A549 (cell line): ENCODE results near the gene BOD1L1. TPM values are rescaled to one million over a fixed set of nuclear protein-coding genes. Genes with fewer than 3 reads are reported as not detected.

ENCODE experiments used
- ATAC-seq, 2 experiments: fragments of 200-7000 bp in 1 of 2; fragments of >200 bp in 1 of 2; cut with Nextera tagmentation in 1 of 2; cut with Tn5 transposase in 1 of 2; 3 replicates each; pipeline versions ENCODE4 v1.8.0 to v1.9.1; 2018 to 2020; ENCODE audit warnings: mild to moderate bottlenecking in 1 of 2, moderate library complexity in 1 of 2
- CTCF ChIA-PET: fragments of 300-600 bp; sonication (Branson Sonifier 250); formaldehyde crosslinking; extraction: SDS; loops from one replicate; lab custom pipeline; 2021; ENCODE audit warnings: antibody characterized with exemption, inconsistent platforms; lab: Yijun Ruan, JAX
- POLR2A ChIA-PET: fragments of 350-600 bp; formaldehyde crosslinking; extraction: SDS; loops from one replicate; lab custom pipeline; 2021; ENCODE audit warnings: antibody characterized with exemption, inconsistent platforms; lab: Yijun Ruan, JAX
- DNase-seq, 2 experiments: peaks; one replicate each; pipeline versions ENCODE4 v3.0.0 to v3.0.0-alpha.2; 2011 to 2016; ENCODE audit warnings: low read depth in 1 of 2, low spot score in 1 of 2
- FAIRE-seq: peaks from 2 replicates; lab custom pipeline; 2011; peaks lifted over from hg19 to GRCh38; lab: Jason Lieb, UNC
- H3K27ac ChIP-seq, 2 experiments: fragments of >200 bp; sonication (Bioruptor Twin); formaldehyde crosslinking; 3 replicates each; pipeline ENCODE4 v1.5.1; 2016 to 2017
- H3K4me1 ChIP-seq: fragments of >200 bp; sonication (Bioruptor Twin); formaldehyde crosslinking; 3 replicates; pipeline ENCODE4 v1.6.1; 2016
- H3K4me2 ChIP-seq: fragments of >200 bp; sonication (Bioruptor Twin); formaldehyde crosslinking; 3 replicates; pipeline ENCODE4 v1.6.1; 2016
- H3K4me3 ChIP-seq: fragments of >200 bp; sonication (Bioruptor Twin); formaldehyde crosslinking; 3 replicates; pipeline ENCODE4 v1.5.1; 2016
- H3K9me3 ChIP-seq: fragments of >200 bp; sonication (Bioruptor Twin); formaldehyde crosslinking; 3 replicates; pipeline ENCODE4 v1.6.1; 2016
- CHD2 ChIP-seq: fragments of 150-350 bp; IDR thresholded peaks from 2 replicates; pipeline ENCODE4 v1.6.1; 2014; ENCODE audit warnings: low read length; ENCODE audit not compliant: partially characterized antibody
- CTCF ChIP-seq: fragments of >200 bp; sonication (Bioruptor Twin); formaldehyde crosslinking; IDR thresholded peaks from 3 replicates; pipeline ENCODE4 v1.5.1; 2016
- FOSB ChIP-seq: fragments of 250-450 bp; sonication (Bioruptor Pico); IDR thresholded peaks from 2 replicates; pipeline ENCODE4 v1.5.0; 2020; ENCODE audit warnings: mild to moderate bottlenecking, moderate library complexity
- FOXS1 ChIP-seq: fragments of 250-450 bp; sonication (Bioruptor Pico); IDR thresholded peaks from 2 replicates; pipeline ENCODE4 v1.5.0; 2020; ENCODE audit warnings: mild to moderate bottlenecking, moderate library complexity
- HEYL ChIP-seq: fragments of 250-450 bp; sonication (Bioruptor Pico); IDR thresholded peaks from 2 replicates; pipeline ENCODE4 v1.8.0; 2021; ENCODE audit warnings: mild to moderate bottlenecking, moderate library complexity
- HMGXB4 ChIP-seq: fragments of 250-450 bp; sonication (Bioruptor Pico); IDR thresholded peaks from 2 replicates; pipeline ENCODE4 v1.5.0; 2021; ENCODE audit warnings: mild to moderate bottlenecking, moderate library complexity, borderline replicate concordance
- HOXB5 ChIP-seq: fragments of 250-450 bp; sonication (Bioruptor Pico); IDR thresholded peaks from 2 replicates; pipeline ENCODE4 v1.5.0; 2020; ENCODE audit warnings: mild to moderate bottlenecking, moderate library complexity
- JUN ChIP-seq, 2 experiments: fragments of >200 bp; sonication (Bioruptor Twin); formaldehyde crosslinking; IDR thresholded peaks; 2 replicates in 1 of 2; 3 replicates in 1 of 2; pipeline ENCODE4 v1.6.1; 2016 to 2017
- JUNB ChIP-seq: fragments of >200 bp; sonication (Bioruptor Twin); formaldehyde crosslinking; IDR thresholded peaks from 2 replicates; pipeline ENCODE4 v1.6.1; 2016
- KDM1A ChIP-seq: fragments of 200-600 bp; sonication (generic); IDR thresholded peaks from 2 replicates; pipeline ENCODE4 v1.6.1; 2016; ENCODE audit warnings: low read depth, mild to moderate bottlenecking
- MAZ ChIP-seq: fragments of 150-350 bp; IDR thresholded peaks from 2 replicates; pipeline ENCODE4 v1.6.1; 2014; ENCODE audit warnings: antibody characterized with exemption, low read depth, low read length, borderline replicate concordance
- NFE2L2 ChIP-seq: fragments of 150-350 bp; conservative IDR thresholded peaks from 2 replicates; pipeline ENCODE4 v1.6.1; 2014; ENCODE audit warnings: low read length
- NR3C1 ChIP-seq: fragments of >200 bp; sonication (Bioruptor Twin); formaldehyde crosslinking; IDR thresholded peaks from 3 replicates; pipeline ENCODE4 v1.6.1; 2017
- PBX3 ChIP-seq: IDR thresholded peaks from 2 replicates; pipeline ENCODE4 v1.6.1; 2012
- PHF8 ChIP-seq: fragments of 200-600 bp; sonication (generic); IDR thresholded peaks from 2 replicates; pipeline ENCODE4 v1.6.1; 2016; ENCODE audit warnings: low read depth, mild to moderate bottlenecking, antibody characterized with exemption, moderate library complexity, borderline replicate concordance
- POLR2A ChIP-seq: IDR thresholded peaks from 2 replicates; pipeline ENCODE4 v1.6.1; 2012; ENCODE audit warnings: mild to moderate bottlenecking, low read length
- POLR2AphosphoS2 ChIP-seq: conservative IDR thresholded peaks from 2 replicates; pipeline ENCODE4 v1.6.1; 2012; ENCODE audit warnings: low read length, improper control_type of control experiment, inconsistent platforms
- RAD21 ChIP-seq, 2 experiments: fragments of >200 bp in 1 of 2; sonication (Bioruptor Twin) in 1 of 2; formaldehyde crosslinking in 1 of 2; IDR thresholded peaks in 1 of 2; conservative IDR thresholded peaks in 1 of 2; 2 replicates in 1 of 2; 3 replicates in 1 of 2; pipeline ENCODE4 v1.6.1; 2012 to 2018; ENCODE audit warnings: inconsistent platforms in 1 of 2
- TP53 ChIP-seq: fragments of 250-450 bp; sonication (Bioruptor Pico); IDR thresholded peaks from 2 replicates; pipeline ENCODE4 v1.5.0; 2021; ENCODE audit warnings: mild to moderate bottlenecking, moderate library complexity
- USF2 ChIP-seq: fragments of 450-650 bp; IDR thresholded peaks from 2 replicates; pipeline ENCODE4 v1.6.1; 2014; ENCODE audit warnings: antibody characterized with exemption
- ZFP36 ChIP-seq: fragments of 450-650 bp; IDR thresholded peaks from 2 replicates; pipeline ENCODE4 v1.6.1; 2014; ENCODE audit warnings: borderline replicate concordance; ENCODE audit not compliant: partially characterized antibody
- WGBS: methylation state at CpG from one replicate; pipeline ENCODE4 v1.1.6; 2017; ENCODE audit errors: missing lambda C conversion rate; 5-methylcytosine and 5-hydroxymethylcytosine counted together
- polyA plus RNA-seq, 4 experiments: library from polyadenylated mRNA; depleted of rRNA in 3 of 4; stranded (reverse); fragments of >200 nt; fragmentation: RNase III in 1 of 4; extraction: RNeasy Plus Mini Kit Qiagen cat#74134 plus additional on column Dnase treatment in 1 of 4; gene quantifications; 2 replicates in 3 of 4; 3 replicates in 1 of 4; pipeline ENCODE4 v1.2.3, GENCODE V29; 2011 to 2017
- TF ChIP-seq, protein P1 (sequence below): fragments of 150-350 bp; IDR thresholded peaks from 2 replicates; pipeline ENCODE4 v1.6.1; 2014; ENCODE audit warnings: low read depth, mild to moderate bottlenecking, low read length

The BOD1L1 gene
- polyA plus RNA-seq, 2 of the 4 experiments (the other 2 are of a cell fraction) = 16.4 to 27.7 TPM

DNA sequence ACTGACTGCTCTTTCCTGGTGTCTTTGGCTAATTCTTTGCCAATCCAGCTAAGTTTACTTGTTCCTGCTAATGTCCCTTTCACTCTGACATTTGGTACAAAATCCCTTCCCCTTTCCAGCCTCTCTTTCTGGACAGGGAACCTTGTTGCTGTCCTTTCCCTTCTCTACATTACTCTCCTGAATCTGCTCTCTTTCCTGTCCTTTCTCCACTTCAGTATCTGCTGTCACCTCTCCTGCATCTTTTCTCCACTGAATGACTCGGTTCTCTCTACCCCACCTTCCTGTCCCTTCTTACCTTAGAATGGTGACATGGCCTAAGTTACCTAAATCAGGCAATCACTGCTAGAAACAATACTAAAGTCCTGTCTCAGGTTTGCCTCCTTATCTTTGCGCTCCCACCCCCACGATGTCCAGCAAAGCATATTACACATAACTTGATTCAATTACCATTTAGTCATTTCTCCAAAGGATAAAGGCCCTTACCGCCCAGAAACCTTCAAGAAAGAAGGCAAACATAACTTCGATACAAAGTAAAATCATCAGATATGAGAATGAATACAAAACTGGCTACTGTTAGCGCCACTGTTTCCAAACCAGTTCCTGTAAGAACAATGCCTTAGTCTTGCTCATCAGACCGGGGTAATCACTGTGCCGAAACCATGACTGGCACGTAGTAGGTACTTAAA lies 890 bp downstream of the BOD1L1 start:
- 1% methylated on average over 9 of the region's 9 CpGs for WGBS
- no peak for DNase-seq
- Histone ChIP-seq H3K4me3 (peak overlapping the region; percentile 64), H3K27ac (peak overlapping the region; percentile 92 to 96), H3K9me3 (no peaks in the 10 kb centered on the region), H3K4me1 (peaks cover 10% of the 10 kb centered on the region; the same call in 1 of the 3 replicates), H3K4me2 (peak overlapping the region; percentile 92)
- CTCF ChIA-PET = interaction anchor here (1.5 kb wide), 1 partner anchor 28 kb away, joined by 4 read pairs; no protein-coding TSS in a partner anchor
- no peak for TF ChIP-seq PHF8
- no peak for TF ChIP-seq CTCF
- TF ChIP-seq HMGXB4 = no peak
- TF ChIP-seq POLR2A = no peak
- TF ChIP-seq ZFP36 = no peak
- no peak for TF ChIP-seq FOSB (CRISPR knock-in tag)
- no peak for TF ChIP-seq HOXB5 (CRISPR knock-in tag)
- TF ChIP-seq KDM1A = no peak
- TF ChIP-seq PBX3 = no peak
- TF ChIP-seq JUNB = no peak
- no peak for TF ChIP-seq TP53
- TF ChIP-seq HEYL = no peak
- TF ChIP-seq, protein P1, sequence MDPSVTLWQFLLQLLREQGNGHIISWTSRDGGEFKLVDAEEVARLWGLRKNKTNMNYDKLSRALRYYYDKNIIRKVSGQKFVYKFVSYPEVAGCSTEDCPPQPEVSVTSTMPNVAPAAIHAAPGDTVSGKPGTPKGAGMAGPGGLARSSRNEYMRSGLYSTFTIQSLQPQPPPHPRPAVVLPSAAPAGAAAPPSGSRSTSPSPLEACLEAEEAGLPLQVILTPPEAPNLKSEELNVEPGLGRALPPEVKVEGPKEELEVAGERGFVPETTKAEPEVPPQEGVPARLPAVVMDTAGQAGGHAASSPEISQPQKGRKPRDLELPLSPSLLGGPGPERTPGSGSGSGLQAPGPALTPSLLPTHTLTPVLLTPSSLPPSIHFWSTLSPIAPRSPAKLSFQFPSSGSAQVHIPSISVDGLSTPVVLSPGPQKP = no peak
- no peak for TF ChIP-seq JUN (IDR thresholded peaks at IDR 0.05)
- no peak for FAIRE-seq
- POLR2A ChIA-PET = interaction anchor here (1.9 kb wide), 1 partner anchor 11 kb away, joined by 6 read pairs; no protein-coding TSS in a partner anchor
- no peak for ATAC-seq

DNA sequence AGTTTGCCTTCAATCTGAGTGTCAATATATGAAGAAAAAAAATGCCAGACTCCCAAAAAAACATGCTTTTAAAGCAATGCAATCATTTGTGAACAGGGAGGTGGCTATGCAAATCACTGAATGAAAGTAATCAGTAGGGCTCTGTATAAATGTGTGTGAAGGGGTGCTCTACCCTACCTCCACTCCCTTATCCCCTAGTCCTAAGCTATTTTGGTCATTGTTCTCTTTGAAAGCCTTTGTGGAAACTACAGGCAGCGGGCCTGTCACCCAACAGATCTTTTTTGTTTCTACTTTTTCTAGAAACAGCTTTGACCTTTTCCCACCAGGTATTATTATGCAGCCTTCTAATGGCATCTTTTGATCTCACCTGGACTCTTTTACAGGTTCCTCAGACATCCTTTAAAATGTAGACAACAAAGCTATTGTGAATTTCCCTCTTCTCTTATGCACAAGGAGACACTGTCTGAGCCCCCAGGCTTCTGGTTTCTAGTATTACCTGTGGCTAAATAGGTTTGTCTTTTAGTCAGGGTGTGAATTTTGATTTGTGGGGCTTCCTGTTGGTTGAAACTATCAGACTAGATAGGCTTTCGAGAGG lies 9.2 kb downstream of the BOD1L1 start:
- ATAC-seq (no peak), FAIRE-seq (no peak), DNase-seq (no peak)
- Histone ChIP-seq H3K9me3 (no peaks in the 10 kb centered on the region), H3K27ac (no peak overlapping the region), H3K4me1 (peaks cover 6% of the 10 kb centered on the region; the same call in 2 of the 3 replicates), H3K4me3 (no peak overlapping the region), H3K4me2 (no peak overlapping the region)
- ChIA-PET CTCF (interaction anchor here (0.8 to 1.1 kb wide), 2 partner anchors 39 to 551 kb away, joined by 3 read pairs; no protein-coding TSS in a partner anchor), POLR2A (no interaction called here)
- WGBS = 93% methylated on average over 2 of the region's 2 CpGs
- no peak for TF ChIP-seq CHD2
- no peak for TF ChIP-seq JUN (IDR thresholded peaks at IDR 0.05)
- TF ChIP-seq FOXS1 (CRISPR knock-in tag) = no peak
- TF ChIP-seq, protein P1 = no peak
- no peak for TF ChIP-seq POLR2AphosphoS2
- no peak for TF ChIP-seq ZFP36
- no peak for TF ChIP-seq HMGXB4
- TF ChIP-seq TP53 = no peak
- no peak for TF ChIP-seq PBX3
- no peak for TF ChIP-seq JUNB
- no peak for TF ChIP-seq RAD21 (conservative IDR thresholded peaks at IDR 0.05 in 1 of 2, IDR thresholded peaks at IDR 0.05 in 1 of 2)
- no peak for TF ChIP-seq USF2
- no peak for TF ChIP-seq NFE2L2
- TF ChIP-seq NR3C1 = no peak
- no peak for TF ChIP-seq MAZ
